Measurements from ENCODE around the gene ARID2.

Gene ARID2

GRCh38 chr12:45729233-45730083 is at the start of gene ARID2:
Gene ARID2, plus strand, starts transcription at chr12:45729706. Its CDS starts 131 bp downstream, at chr12:45729837.
- TF ChIP-seq EZH2 (IDR thresholded peaks at IDR 0.05; ENCODE audit: borderline replicate concordance, low read length), result no peak
- H3K4me3 ChIP-seq (ENCODE audit: low read depth, low read length, poor library complexity, severe bottlenecking), result peak within 1 kb of the TSS; percentile 99

GRCh38 chr12:45680362-45680761 is 49.1 kb upstream of the ARID2 start:
- Histone ChIP-seq H3F3A (ENCODE audit: insufficient read depth, low read length) (no peaks in the 10 kb centered on the region), H3K79me2 (ENCODE audit: insufficient read depth, low read length) (no peaks in the 10 kb centered on the region), H3K36me3 (ENCODE audit: insufficient read depth, low read length) (no peaks in the 10 kb centered on the region), H2AFZ (ENCODE audit: low read length) (no peak overlapping the region), H3K9ac (ENCODE audit: low read length) (no peak overlapping the region), H4K20me1 (ENCODE audit: insufficient read depth, low read length) (no peaks in the 10 kb centered on the region), H3K4me3 (ENCODE audit: low read depth, low read length, poor library complexity, severe bottlenecking) (no peak overlapping the region), H3K4me2 (ENCODE audit: low read length) (no peak overlapping the region), H3K27ac (ENCODE audit: low read depth, low read length, poor library complexity, severe bottlenecking) (no peak overlapping the region), H3K4me1 (ENCODE audit: insufficient read depth, low read length, severe bottlenecking) (no peaks in the 10 kb centered on the region), H3K9me3 (ENCODE audit: low read length) (no peaks in the 10 kb centered on the region), H3K9me2 (ENCODE audit: low read depth, low read length) (no peaks in the 10 kb centered on the region), H3K27me3 (ENCODE audit: insufficient read depth, low read length) (no peaks in the 10 kb centered on the region)
- TF ChIP-seq CTCF (IDR thresholded peaks at IDR 0.05; ENCODE audit: low read length) (no peak), EZH2 (IDR thresholded peaks at IDR 0.05; ENCODE audit: borderline replicate concordance, low read length) (no peak)

More at GRCh38 chr12:45729233-45730083, at the start of gene ARID2:
- Histone ChIP-seq H3K79me2 (ENCODE audit: insufficient read depth, low read length) (peaks cover 62% of the 10 kb centered on the region), H4K20me1 (ENCODE audit: insufficient read depth, low read length) (no peaks in the 10 kb centered on the region), H3K9me2 (ENCODE audit: low read depth, low read length) (no peaks in the 10 kb centered on the region), H3K36me3 (ENCODE audit: insufficient read depth, low read length) (peaks cover 13% of the 10 kb centered on the region), H3K9me3 (ENCODE audit: low read length) (no peaks in the 10 kb centered on the region), H3K4me2 (ENCODE audit: low read length) (peak within 1 kb of the TSS; percentile 90), H2AFZ (ENCODE audit: low read length) (no peak within 1 kb of the TSS), H3K4me1 (ENCODE audit: insufficient read depth, low read length, severe bottlenecking) (peaks cover 32% of the 10 kb centered on the region), H3K27me3 (ENCODE audit: insufficient read depth, low read length) (no peaks in the 10 kb centered on the region), H3K27ac (ENCODE audit: low read depth, low read length, poor library complexity, severe bottlenecking) (peak within 1 kb of the TSS; percentile 97), H3K9ac (ENCODE audit: low read length) (peak within 1 kb of the TSS; percentile 97), H3F3A (ENCODE audit: insufficient read depth, low read length) (no peaks in the 10 kb centered on the region; the same call in 1 of the 2 replicates)

GRCh38 chr12:45681465-45681864 is 48.0 kb upstream of the ARID2 start:
- H3K36me3 ChIP-seq (ENCODE audit: insufficient read depth, low read length), result no peaks in the 10 kb centered on the region
- no peaks in the 10 kb centered on the region for H3K9me3 ChIP-seq (ENCODE audit: low read length)
- TF ChIP-seq EZH2 (IDR thresholded peaks at IDR 0.05; ENCODE audit: borderline replicate concordance, low read length), result no peak
- TF ChIP-seq CTCF (IDR thresholded peaks at IDR 0.05; ENCODE audit: low read length), result no peak
- H3F3A ChIP-seq (ENCODE audit: insufficient read depth, low read length), result no peaks in the 10 kb centered on the region
- H3K9me2 ChIP-seq (ENCODE audit: low read depth, low read length), result no peaks in the 10 kb centered on the region
- H3K79me2 ChIP-seq (ENCODE audit: insufficient read depth, low read length), result no peaks in the 10 kb centered on the region
- H3K27ac ChIP-seq (ENCODE audit: low read depth, low read length, poor library complexity, severe bottlenecking), result no peak overlapping the region
- H3K4me1 ChIP-seq (ENCODE audit: insufficient read depth, low read length, severe bottlenecking), result no peaks in the 10 kb centered on the region
- no peak overlapping the region for H3K4me3 ChIP-seq (ENCODE audit: low read depth, low read length, poor library complexity, severe bottlenecking)
- H4K20me1 ChIP-seq (ENCODE audit: insufficient read depth, low read length), result no peaks in the 10 kb centered on the region
- H2AFZ ChIP-seq (ENCODE audit: low read length), result no peak overlapping the region
- no peaks in the 10 kb centered on the region for H3K27me3 ChIP-seq (ENCODE audit: insufficient read depth, low read length)
- H3K4me2 ChIP-seq (ENCODE audit: low read length), result no peak overlapping the region
- H3K9ac ChIP-seq (ENCODE audit: low read length), result no peak overlapping the region

Measured in OCI-LY1 (cell line).